Measurements from ENCODE around the gene SH2B3.

SH2B3 gene

DNA sequence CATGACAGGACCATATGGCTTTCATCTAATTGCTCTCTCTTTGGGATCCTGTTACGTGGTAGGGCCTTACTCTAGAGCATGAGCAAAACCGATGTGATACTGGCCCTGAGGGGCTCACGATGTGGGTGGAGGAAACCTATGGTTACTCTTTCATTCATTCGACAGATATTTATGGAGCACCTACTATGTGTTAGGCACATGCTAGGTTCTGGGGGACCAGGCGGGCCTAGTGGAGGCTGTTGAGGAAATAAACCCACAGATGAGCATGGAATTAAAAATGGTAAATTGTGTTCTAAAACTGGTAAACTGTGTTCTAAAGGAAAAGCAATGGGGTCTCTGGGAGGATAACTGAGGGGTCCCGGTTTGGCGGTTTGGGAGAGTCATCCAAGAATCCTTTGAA, 14.8 kb downstream of the SH2B3 start:
- H3K27ac ChIP-seq, result no peak overlapping the region
- H3K36me3 ChIP-seq, result no peaks in the 10 kb centered on the region; the same call in none of the 2 replicates
- no peaks in the 10 kb centered on the region for H3K27me3 ChIP-seq (ENCODE audit: insufficient read depth, low read depth, severe bottlenecking)
- TF ChIP-seq, protein P1, sequence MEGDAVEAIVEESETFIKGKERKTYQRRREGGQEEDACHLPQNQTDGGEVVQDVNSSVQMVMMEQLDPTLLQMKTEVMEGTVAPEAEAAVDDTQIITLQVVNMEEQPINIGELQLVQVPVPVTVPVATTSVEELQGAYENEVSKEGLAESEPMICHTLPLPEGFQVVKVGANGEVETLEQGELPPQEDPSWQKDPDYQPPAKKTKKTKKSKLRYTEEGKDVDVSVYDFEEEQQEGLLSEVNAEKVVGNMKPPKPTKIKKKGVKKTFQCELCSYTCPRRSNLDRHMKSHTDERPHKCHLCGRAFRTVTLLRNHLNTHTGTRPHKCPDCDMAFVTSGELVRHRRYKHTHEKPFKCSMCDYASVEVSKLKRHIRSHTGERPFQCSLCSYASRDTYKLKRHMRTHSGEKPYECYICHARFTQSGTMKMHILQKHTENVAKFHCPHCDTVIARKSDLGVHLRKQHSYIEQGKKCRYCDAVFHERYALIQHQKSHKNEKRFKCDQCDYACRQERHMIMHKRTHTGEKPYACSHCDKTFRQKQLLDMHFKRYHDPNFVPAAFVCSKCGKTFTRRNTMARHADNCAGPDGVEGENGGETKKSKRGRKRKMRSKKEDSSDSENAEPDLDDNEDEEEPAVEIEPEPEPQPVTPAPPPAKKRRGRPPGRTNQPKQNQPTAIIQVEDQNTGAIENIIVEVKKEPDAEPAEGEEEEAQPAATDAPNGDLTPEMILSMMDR (IDR thresholded peaks at IDR 0.05; ENCODE audit: low read depth, low read length), result no peak
- no peaks in the 10 kb centered on the region for H3K9me3 ChIP-seq (ENCODE audit: severe bottlenecking)
- no peak overlapping the region for H3K4me3 ChIP-seq (ENCODE audit: low read depth, low read length)
- DNase-seq, result no peak

DNA sequence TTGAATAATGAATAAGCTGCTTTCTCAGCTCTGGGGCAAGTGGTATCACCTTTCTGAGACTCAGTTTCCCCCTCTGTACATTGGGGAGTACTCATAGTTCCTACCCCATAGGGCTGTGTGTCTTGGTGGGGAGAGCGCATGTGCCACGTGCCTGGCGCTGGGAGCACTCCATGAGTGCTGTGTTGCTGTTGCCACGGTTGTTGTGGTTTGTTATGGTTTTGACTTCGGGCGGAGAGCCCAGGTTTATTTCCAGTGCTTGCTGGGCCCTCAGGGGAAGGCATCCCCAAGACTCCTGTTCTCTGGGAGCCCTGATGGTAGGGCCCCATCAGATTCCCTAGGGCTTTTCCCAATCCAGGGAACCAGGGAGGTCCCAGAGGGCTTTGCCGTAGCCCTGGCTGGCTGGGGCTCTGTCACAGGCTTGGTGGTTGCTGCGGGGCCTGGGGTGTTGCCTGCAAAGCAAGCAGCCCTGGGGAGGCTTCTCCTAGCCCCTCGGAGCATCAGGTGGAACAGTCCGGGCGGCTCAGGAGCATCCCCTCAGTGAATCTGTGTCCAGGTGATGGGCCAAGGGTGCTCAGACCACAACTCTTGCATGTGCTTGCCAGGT, 18.6 kb downstream of the SH2B3 start:
- H3K36me3 ChIP-seq, result no peaks in the 10 kb centered on the region; the same call in none of the 2 replicates
- TF ChIP-seq, protein P1 (IDR thresholded peaks at IDR 0.05; ENCODE audit: low read depth, low read length), result no peak
- no peak overlapping the region for H3K4me3 ChIP-seq (ENCODE audit: low read depth, low read length)
- H3K9me3 ChIP-seq (ENCODE audit: severe bottlenecking), result no peaks in the 10 kb centered on the region
- DNase-seq, result no peak
- no peaks in the 10 kb centered on the region for H3K27me3 ChIP-seq (ENCODE audit: insufficient read depth, low read depth, severe bottlenecking)
- H3K27ac ChIP-seq, result no peak overlapping the region

DNA sequence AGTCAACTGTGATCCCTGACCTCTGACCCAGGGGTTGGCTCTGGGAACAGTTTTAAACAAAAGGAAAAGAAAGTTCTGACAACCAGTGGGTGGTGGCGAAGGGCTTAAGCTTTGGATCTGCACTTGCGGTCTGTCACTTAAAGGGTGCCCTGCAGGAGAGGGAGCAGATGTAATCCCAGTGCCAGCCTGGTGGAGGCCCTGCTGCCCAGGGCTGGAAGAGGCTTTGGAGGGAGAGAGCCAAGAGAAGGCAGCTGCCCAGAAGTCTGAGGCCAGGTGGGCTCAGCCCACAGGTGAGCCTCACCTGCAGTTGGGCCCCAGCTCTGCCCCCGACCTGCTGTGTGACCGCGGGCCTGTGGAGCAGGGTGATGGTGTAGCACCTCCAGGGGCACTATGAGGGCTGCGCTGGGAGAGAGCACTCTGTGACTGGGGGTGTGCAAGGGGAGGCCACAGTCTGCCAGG, 19.1 kb downstream of the SH2B3 start:
- H3K9me3 ChIP-seq (ENCODE audit: severe bottlenecking), result no peaks in the 10 kb centered on the region
- no peak overlapping the region for H3K27ac ChIP-seq
- H3K4me3 ChIP-seq (ENCODE audit: low read depth, low read length), result no peak overlapping the region
- H3K27me3 ChIP-seq (ENCODE audit: insufficient read depth, low read depth, severe bottlenecking), result no peaks in the 10 kb centered on the region
- TF ChIP-seq, protein P1 (IDR thresholded peaks at IDR 0.05; ENCODE audit: low read depth, low read length), result peak; percentile 35
- H3K36me3 ChIP-seq, result no peaks in the 10 kb centered on the region; the same call in none of the 2 replicates
- DNase-seq, result no peak

DNA sequence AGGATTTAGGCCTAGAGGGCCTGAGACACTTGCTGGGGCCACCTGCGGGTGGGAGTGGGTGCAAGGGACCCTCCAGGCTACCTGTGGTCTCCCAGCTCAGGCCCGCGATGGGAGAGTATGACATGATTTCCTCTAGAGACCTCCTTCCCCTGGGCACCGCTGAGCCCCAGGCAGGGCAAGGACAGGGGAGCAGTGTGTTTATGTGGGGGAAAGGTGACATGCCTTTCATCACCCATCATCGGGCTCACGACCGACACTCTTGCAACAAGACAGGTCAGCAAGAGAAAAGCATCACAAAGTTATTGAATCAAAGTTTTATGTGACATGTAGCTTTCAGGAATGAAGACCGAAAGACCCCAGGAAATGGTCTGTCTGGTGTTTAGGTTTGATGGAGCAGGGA, 19.9 kb downstream of the SH2B3 start:
- Histone ChIP-seq H3K27ac (no peak overlapping the region), H3K36me3 (no peaks in the 10 kb centered on the region; the same call in 1 of the 2 replicates), H3K27me3 (ENCODE audit: insufficient read depth, low read depth, severe bottlenecking) (no peaks in the 10 kb centered on the region), H3K9me3 (ENCODE audit: severe bottlenecking) (no peaks in the 10 kb centered on the region), H3K4me3 (ENCODE audit: low read depth, low read length) (no peak overlapping the region)
- TF ChIP-seq, protein P1 (IDR thresholded peaks at IDR 0.05; ENCODE audit: low read depth, low read length), result no peak
- no peak for DNase-seq

DNA sequence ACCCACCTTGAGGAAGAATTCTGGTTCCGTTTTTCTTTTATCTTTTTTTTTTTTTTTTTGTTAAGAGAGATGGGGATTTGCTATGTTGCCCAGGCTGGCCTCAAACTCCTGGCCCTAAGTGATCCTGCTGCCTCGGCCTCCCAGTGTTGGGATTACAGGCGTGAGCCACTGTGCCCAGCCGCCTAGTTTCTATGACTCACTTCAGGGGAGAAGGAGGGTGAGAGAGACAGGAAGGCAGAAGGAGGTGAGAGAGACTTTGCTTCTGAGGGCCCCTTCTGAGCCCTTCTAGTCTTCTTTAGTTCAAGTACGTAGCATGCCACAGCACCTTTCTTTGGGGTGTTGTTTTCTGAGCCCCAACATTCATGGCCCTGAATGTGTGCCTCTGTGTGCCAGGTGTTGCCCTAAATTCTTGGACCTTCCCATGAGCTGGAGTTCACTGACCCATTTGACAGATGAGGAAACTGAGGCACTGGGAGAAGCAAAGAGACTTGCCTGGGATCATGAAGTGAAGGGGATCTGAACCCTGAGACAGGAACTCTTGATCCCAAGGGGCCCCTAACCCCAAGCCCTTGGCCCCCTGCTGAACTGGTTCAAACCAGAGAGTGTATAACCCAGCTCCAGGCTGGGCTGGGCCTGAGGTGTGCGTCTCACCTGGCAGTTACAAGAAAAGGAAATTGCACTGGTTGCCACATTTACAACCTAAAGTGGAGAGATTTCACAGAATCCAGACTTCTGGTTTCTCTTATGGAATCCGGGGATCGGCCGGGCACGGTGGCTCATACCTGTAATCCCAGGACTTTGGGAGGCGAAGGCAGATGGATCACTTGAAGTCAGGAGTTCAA, 20.8 kb downstream of the SH2B3 start:
- H3K27me3 ChIP-seq (ENCODE audit: insufficient read depth, low read depth, severe bottlenecking), result no peaks in the 10 kb centered on the region
- H3K27ac ChIP-seq, result no peak overlapping the region
- no peaks in the 10 kb centered on the region for H3K9me3 ChIP-seq (ENCODE audit: severe bottlenecking)
- H3K36me3 ChIP-seq, result no peaks in the 10 kb centered on the region
- DNase-seq, result no peak
- TF ChIP-seq, protein P1 (IDR thresholded peaks at IDR 0.05; ENCODE audit: low read depth, low read length), result no peak
- H3K4me3 ChIP-seq (ENCODE audit: low read depth, low read length), result no peak overlapping the region

Data from WERI-Rb-1 (cell line).